H7 (cell line): ENCODE measurements around the gene DENND5B. TPM values are rescaled to one million over a fixed set of nuclear protein-coding genes. Genes with fewer than 3 reads are reported as not detected.
A peak's percentile ranks its signal among the peaks of the same experiment; 100 is the strongest.

ENCODE experiments used
- DNase-seq: peaks from one replicate; pipeline ENCODE4 v3.0.0; 2012
- H3K27me3 ChIP-seq: 2 replicates; pipeline ENCODE4 v1.6.0; 2011; ENCODE audit warnings: mild to moderate bottlenecking, low read length; ENCODE audit not compliant: control insufficient read depth, insufficient read depth
- H3K36me3 ChIP-seq: replicated peaks from 2 replicates; pipeline ENCODE4 v1.5.1; 2011; ENCODE audit warnings: low read length; ENCODE audit not compliant: control insufficient read depth, insufficient read depth
- H3K4me3 ChIP-seq: 2 replicates; pipeline ENCODE4 v1.5.1; 2011; ENCODE audit warnings: low read depth, mild to moderate bottlenecking, control low read depth, low read length, moderate library complexity; ENCODE audit not compliant: insufficient read depth
- total RNA-seq: library from RNA; depleted of rRNA; stranded (reverse); fragments of >200 nt; shearing (Covaris generic); gene quantifications from 2 replicates; pipeline ENCODE4 v1.2.3, GENCODE V29; 2014

The DENND5B gene
- total RNA-seq, 1 experiment from 2014 or later: 14.2 TPM

DNA sequence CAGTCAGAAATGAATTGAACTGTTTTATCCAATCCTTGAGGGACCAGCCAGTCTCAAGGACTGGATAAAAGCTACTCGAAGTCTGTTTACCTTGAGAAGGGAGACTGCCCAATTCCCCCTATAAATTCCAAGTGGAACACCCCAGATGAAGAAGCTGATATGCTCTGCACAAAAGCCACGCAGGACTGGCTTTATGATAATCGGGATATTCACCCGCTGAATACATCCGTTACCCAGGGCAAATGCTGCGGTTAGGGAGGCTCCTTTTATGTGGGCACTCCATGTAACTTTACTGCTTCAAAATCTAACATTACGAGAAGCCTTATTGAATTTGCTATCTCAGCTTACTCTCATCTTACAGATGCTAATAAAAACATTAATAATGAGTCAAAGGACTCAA, 119.1 kb downstream of the DENND5B start:
- no peak overlapping the region for H3K4me3 ChIP-seq
- no peaks in the 10 kb centered on the region for H3K27me3 ChIP-seq
- H3K36me3 ChIP-seq: no peaks in the 10 kb centered on the region; the same call in 1 of the 2 replicates
- no peak for DNase-seq

DNA sequence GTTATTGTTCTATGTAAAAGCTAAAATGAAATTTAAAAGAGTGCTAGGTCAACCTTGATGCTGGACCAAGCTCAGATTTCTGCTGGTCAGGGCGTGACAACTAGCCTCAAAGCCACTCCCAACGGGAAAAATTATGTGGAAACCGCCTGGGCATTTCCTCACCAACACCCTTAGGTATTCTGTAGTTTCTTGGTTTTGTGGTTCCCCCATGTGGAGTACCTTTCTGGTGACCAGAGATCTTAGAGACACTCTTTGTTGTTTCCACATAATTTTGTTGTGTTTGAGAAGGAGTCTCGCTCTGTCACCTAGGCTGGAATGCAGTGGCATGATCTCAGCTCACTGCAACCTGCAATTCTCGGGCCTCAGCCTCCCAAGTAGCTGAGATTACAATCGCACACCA, 119.9 kb downstream of the DENND5B start:
- Histone ChIP-seq H3K27me3 (no peaks in the 10 kb centered on the region), H3K36me3 (no peaks in the 10 kb centered on the region; the same call in 1 of the 2 replicates), H3K4me3 (no peak overlapping the region)
- DNase-seq: no peak

DNA sequence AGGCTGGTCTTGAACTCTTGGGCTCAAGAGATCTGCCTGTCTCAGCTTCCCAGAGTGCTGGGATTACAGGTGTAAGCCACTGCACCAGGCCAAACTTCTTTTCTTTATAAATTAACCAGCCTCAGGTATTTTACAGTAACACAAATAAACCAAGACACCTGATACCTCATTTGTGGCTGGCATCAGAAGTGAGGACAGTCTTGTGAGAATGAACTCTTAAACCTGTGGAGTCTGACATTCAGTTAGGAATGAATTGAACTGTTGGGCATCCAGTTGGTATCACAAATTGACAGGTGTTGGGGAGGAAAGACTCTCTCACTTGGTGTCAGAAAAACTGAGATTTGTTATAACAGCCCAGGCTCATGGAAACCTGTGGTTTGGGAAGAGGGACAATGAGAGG, 120.5 kb downstream of the DENND5B start:
- Histone ChIP-seq H3K36me3 (no peaks in the 10 kb centered on the region; the same call in 1 of the 2 replicates), H3K27me3 (no peaks in the 10 kb centered on the region), H3K4me3 (no peak overlapping the region)
- DNase-seq: no peak

GRCh38 chr12:31466768-31467167, 124.2 kb downstream of the DENND5B start:
- DNase-seq: no peak
- Histone ChIP-seq H3K36me3 (no peaks in the 10 kb centered on the region; the same call in 1 of the 2 replicates), H3K27me3 (no peaks in the 10 kb centered on the region), H3K4me3 (no peak overlapping the region)

- no peaks in the 10 kb centered on the region for H3K36me3 ChIP-seq
- no peak for DNase-seq
- no peak overlapping the region for H3K4me3 ChIP-seq
- no peaks in the 10 kb centered on the region for H3K27me3 ChIP-seq
These were observed 125.9 kb downstream of the DENND5B start for GRCh38 chr12:31465002-31465401.

DNA sequence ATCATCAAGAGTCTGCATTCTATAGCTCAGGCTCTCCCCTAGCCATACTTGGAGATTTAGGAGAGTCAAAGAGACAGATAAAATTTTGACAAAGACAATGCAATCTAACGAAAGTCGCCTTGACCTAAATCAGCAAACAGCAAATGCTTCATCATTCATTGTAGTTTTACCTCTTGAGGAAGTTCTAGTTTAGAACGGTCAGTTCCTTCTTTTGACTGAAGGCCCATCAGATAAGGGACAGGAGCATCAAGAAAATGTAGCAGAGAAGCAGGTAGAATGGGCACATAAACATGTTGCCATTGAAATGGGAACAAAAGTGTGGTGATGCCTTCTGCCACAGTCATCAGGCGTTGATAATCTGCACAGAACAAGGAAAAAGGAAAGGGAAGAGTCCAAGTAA, 130.9 kb downstream of the DENND5B start:
- no peak overlapping the region for H3K4me3 ChIP-seq
- no peaks in the 10 kb centered on the region for H3K27me3 ChIP-seq
- no peaks in the 10 kb centered on the region for H3K36me3 ChIP-seq
- DNase-seq: no peak

DNA sequence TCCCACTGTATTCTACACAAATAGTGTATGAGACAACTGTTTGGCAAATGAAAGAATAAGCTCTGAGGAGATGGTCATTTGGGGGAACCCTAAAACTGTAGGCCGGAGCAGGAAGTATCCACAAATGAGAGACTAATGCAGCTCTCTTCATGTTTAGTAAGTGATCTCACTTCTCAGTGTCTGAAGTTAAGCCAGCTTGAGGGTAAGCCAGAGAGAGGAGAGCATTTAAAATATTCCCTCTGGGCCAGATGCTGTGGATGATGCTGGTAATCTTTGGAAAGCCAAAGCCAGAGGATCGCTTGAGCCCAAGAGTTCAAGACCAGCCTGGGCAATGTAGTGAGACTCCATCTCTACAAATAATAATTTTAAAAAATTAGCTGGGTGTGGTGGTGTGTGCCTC, 134.4 kb downstream of the DENND5B start:
- Histone ChIP-seq H3K4me3 (no peak overlapping the region), H3K36me3 (no peaks in the 10 kb centered on the region; the same call in 1 of the 2 replicates), H3K27me3 (no peaks in the 10 kb centered on the region)
- DNase-seq: no peak

- Histone ChIP-seq H3K27me3 (no peaks in the 10 kb centered on the region), H3K36me3 (no peaks in the 10 kb centered on the region), H3K4me3 (no peak overlapping the region)
- peak; percentile 33 for DNase-seq
These were observed 146.2 kb downstream of the DENND5B start for GRCh38 chr12:31444736-31445135.

DNA sequence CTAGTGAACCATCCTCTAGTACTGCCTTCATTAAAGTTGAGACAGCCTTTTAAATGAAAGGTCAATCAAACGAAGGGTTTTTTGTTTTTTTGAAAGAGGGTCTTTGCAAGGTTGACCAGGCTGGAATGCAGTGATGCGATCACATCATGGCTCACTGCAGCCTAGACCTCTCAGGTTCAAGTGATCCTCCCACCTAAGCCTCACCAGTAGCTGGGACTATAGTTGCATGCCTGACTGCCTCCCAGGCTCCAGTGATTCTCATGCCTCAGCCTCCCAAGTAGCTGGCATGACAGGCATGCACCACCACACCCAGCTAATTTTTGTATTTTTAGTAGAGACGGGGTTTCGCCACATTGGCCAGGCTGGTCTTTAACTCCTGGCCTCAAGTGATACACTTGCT, 150.3 kb downstream of the DENND5B start:
- DNase-seq: no peak
- Histone ChIP-seq H3K36me3 (no peaks in the 10 kb centered on the region), H3K4me3 (no peak overlapping the region), H3K27me3 (no peaks in the 10 kb centered on the region)

- H3K36me3 ChIP-seq: no peaks in the 10 kb centered on the region
- DNase-seq: no peak
- H3K27me3 ChIP-seq: no peaks in the 10 kb centered on the region
- no peak overlapping the region for H3K4me3 ChIP-seq
These were observed 150.8 kb downstream of the DENND5B start for GRCh38 chr12:31440134-31440533.

GRCh38 chr12:31431721-31432240, 159.2 kb downstream of the DENND5B start:
- no peaks in the 10 kb centered on the region for H3K27me3 ChIP-seq
- H3K4me3 ChIP-seq: no peak overlapping the region
- DNase-seq: no peak
- H3K36me3 ChIP-seq: no peaks in the 10 kb centered on the region

DNA sequence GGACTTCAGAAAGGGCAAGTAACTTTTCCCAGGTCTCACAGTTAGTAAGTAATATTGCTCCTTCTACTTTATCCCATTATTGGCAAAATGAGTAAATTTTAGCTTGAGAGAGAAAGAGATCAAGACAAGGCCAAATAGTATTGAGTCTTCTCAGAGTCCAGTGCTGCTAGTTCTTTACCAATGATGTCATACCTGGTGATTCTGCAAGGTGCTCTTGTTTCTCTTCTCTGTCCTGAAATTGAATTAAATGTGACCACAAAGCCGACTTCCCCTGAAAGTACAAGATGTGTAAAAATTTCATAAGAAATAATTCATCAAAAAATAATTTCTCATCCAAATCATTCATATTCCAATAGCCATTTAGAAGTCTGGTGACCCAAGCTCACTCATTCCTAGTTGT, 167.5 kb downstream of the DENND5B start:
- H3K36me3 ChIP-seq: no peaks in the 10 kb centered on the region
- H3K4me3 ChIP-seq: no peak overlapping the region
- no peak for DNase-seq
- no peaks in the 10 kb centered on the region for H3K27me3 ChIP-seq

- no peak overlapping the region for H3K4me3 ChIP-seq
- DNase-seq: no peak
- no peaks in the 10 kb centered on the region for H3K36me3 ChIP-seq
- no peaks in the 10 kb centered on the region for H3K27me3 ChIP-seq
These were observed 178.6 kb downstream of the DENND5B start for GRCh38 chr12:31412292-31412801.

DNA sequence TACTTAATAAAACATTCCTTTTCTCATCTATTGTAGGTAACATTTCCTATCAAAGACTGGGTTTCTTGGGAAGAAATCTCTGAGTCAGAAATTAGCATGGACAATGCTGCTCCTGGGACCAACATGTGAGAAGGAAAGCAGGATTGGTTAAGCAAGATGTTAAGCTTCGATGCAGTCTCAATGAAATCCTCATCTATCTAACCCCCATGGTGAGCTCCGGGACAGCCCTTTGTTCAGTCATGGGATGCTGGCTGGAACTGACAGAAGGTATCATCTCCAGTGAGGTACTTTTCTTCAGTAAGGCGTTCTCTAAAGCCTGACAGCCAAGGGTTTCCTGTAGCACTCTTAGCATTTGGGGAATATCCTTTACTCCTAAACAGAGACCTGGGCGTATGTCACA, 182.2 kb downstream of the DENND5B start:
- no peak for DNase-seq
- Histone ChIP-seq H3K27me3 (no peaks in the 10 kb centered on the region), H3K36me3 (no peaks in the 10 kb centered on the region), H3K4me3 (no peak overlapping the region)

DNA sequence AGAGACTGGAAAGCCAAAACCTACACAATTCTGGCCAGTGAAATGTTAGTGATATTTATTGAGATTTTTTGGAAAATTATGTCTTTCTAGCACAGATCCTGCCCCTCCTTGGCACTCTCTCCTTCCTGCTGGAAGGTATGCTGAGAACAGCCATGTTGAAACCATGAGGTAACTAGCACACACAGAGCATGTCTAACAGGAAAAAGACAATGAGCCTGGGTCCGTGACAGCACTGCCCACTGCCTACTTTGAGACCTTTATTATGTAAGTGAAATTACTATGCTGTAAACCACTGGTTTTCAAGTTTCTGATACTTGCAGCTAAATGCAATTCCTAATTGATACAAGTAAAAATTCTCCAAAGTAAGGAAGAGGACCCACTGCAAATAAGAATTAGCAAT, 183.4 kb downstream of the DENND5B start:
- no peaks in the 10 kb centered on the region for H3K36me3 ChIP-seq
- H3K27me3 ChIP-seq: no peaks in the 10 kb centered on the region
- H3K4me3 ChIP-seq: no peak overlapping the region
- no peak for DNase-seq

- no peaks in the 10 kb centered on the region for H3K27me3 ChIP-seq
- H3K36me3 ChIP-seq: no peaks in the 10 kb centered on the region
- no peak for DNase-seq
- H3K4me3 ChIP-seq: no peak overlapping the region
These were observed 184.6 kb downstream of the DENND5B start for GRCh38 chr12:31406345-31406744.
